OCI-LY3 (cell line): Measurements from ENCODE around the gene ESRRG.

ENCODE experiments used
- CTCF ChIP-seq: fragments of 200-600, 300-600 bp; sonication (generic); IDR thresholded peaks from 2 replicates; pipeline ENCODE4 v1.5.1; 2014; ENCODE audit warnings: antibody characterized with exemption, low read length, low read depth
- EZH2phosphoT487 ChIP-seq: fragments of 200-600 bp; shearing (Covaris generic); IDR thresholded peaks from 2 replicates; pipeline ENCODE4 v1.6.1; 2018; ENCODE audit warnings: antibody characterized with exemption, mixed run types, low read depth

DNA sequence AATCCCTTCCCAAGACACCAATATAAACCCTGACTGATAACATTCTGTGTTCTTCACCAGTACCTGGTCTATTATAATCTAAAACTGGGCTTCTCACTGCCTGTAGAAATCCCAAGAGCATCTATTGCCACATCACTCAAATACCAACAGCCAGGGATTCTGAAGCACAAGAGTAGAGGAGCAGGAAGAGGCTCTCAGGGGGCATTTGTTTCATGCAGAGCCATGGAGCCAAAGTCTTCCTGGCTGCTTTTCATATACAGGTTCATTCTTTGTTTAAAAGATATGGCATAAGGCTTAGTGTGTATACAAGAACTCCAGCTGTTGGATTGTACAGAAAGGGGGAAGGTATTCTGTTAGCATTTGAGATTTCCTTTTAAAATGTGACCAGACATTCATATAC, 261.8 kb downstream of the ESRRG start:
- TF ChIP-seq CTCF (no peak), EZH2phosphoT487 (no peak)
